ENCODE results near the gene CAMK2B.

The CAMK2B gene

GRCh38 chr7:44272456-44272855, 52.9 kb downstream of the CAMK2B start:
- no peak for DNase-seq

- no peak for DNase-seq
Observed at GRCh38 chr7:44269943-44270493, 55.4 kb downstream of the CAMK2B start.

GRCh38 chr7:44269417-44269816, 56.0 kb downstream of the CAMK2B start:
- no peak for DNase-seq

GRCh38 chr7:44268671-44269070, 56.7 kb downstream of the CAMK2B start:
- DNase-seq, result no peak

DNA sequence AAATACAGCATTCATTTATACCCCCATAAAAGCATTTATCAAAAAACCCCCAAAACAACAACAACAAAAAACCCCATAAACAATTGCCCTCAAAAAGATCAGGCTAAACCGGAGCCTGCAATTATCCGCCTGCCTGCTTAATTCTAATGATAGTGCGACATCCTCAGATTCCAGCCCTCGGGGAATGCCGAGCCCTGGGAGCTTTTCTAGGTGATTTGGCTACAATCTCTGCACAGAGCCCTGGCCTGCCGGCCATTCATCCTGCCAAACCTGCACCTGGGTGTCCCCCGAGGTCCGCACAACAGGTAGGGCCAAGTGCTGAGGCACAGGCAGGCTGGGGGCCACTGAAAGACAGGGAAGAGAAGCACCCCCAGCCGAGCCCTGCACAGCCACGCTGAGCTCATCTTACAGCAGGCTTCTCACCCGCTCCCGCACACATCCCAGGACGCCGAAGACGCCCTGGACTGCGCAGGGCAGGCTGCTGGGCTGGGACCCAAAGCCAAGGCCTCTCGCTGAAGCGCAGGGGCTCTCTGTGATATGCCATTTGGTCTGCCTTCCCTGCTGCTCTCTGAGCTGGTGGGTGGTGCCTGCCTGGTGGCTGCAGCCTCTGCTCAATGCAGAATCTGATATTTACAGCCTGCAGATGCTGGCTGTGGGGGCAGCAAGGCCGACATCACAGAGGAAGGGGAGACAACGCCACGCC, 57.5 kb downstream of the CAMK2B start:
- DNase-seq, result no peak

DNA sequence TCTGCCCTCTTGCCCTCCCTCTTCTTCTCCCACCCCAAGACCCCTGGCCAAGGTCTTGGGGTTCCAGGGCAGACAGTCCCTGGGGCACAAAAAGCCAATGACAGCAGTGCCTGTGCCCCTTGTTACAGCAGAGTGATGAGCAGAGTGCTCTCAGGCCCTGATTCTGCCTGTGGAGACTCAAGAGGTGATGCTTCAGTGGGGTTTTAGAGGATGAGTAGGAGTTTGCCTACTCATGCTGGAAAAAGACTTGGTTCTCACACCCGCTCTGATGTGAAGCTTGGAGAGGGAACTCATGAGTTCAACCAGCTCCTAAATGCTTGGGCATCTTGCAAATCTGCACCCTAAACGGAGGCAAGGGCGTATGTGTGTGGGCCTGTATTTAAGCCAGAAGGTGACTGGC, 58.2 kb downstream of the CAMK2B start:
- DNase-seq, result no peak

GRCh38 chr7:44266526-44266925, 58.9 kb downstream of the CAMK2B start:
- no peak for DNase-seq

- no peak for DNase-seq
Observed at GRCh38 chr7:44265728-44266127, 59.7 kb downstream of the CAMK2B start.

GRCh38 chr7:44264221-44264931, 61.0 kb downstream of the CAMK2B start:
- no peak for DNase-seq

GRCh38 chr7:44263326-44264082, 61.9 kb downstream of the CAMK2B start:
- DNase-seq, result no peak

DNA sequence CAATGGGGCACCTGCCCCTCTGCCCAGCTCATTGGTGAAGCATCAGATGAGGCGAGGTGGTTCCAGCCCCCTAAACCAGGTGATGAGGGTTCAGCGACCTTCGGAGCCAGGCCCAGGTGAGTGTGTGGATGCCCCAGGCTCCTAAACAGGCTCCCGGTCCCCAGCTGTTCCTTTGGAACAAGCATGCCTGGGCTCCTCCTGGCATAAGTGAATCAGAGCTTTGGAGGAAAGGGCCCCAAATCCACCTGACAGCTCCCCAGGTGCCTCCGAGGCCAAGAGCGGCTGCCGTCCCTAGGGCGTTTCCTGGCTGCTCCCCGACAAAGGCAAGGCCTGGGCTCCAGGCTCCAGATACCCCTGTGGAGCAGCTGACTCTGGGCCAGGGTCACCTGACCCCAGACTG, 63.4 kb downstream of the CAMK2B start:
- no peak for DNase-seq

- DNase-seq, result no peak
Observed at GRCh38 chr7:44261240-44261639, 64.2 kb downstream of the CAMK2B start.

DNA sequence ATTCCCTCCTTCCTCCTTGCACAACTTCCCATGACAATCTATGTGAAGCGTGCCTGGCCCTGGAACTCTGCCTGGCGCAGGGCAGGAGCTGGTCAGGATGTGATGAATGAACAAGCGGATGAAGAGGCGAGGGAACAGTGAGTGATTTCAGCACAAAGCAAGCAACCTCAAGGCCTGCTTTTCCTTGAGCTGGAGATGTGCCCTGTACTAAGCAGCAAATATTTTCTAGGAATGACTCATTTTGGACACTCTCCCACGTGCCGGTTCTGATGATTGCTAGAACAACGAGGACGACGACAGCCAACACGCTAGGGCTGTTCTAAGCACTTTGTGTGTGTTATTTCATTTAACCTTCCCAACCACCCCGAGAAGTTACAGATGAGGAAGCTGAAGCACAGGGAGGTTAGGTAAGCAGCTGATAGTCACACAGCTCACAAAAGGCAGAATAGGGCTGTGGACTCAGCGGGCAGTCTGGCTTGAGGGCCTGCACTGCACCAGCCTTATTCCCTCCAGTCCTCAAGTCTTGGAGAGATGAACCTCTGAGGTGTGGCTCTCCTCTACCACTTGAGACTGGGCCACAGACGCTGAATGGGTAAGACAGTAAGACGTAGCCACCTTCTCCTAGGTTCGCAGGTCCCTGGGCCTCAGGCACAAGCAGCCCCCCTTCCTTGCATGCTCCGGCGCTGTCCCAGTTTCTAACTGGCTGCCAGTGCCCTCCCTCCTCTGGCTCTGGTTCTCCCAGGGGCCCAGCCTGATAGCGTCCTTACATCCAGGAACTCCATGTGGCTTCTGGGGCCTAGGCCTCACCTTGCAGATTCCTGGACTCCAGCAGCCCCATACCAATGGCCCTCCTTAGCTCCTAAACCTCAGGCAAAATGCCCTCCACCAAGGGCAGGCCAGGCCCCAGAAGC, 65.6 kb downstream of the CAMK2B start:
- no peak for DNase-seq

- peak; percentile 66 for DNase-seq
Observed at GRCh38 chr7:44258865-44259546, 66.4 kb downstream of the CAMK2B start.

DNA sequence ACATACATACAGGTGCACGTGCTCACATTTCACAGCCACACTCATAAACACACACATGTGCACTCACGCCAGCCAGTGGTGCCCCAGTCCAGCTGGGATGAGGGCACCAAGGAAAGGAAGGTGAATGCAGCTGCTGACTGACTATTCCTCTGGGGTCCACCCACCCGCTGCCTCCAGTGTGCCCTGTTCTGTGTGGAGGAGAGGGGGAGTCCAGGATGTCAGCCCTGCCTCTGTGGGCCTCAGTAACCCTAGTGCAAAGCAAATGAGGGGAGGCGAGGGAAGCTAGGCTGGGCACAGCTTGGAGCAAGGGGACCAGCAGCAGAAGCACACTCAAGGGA, 67.0 kb downstream of the CAMK2B start:
- DNase-seq, result no peak

GRCh38 chr7:44257618-44258422, 67.6 kb downstream of the CAMK2B start:
- peak; percentile 95 for DNase-seq

GRCh38 chr7:44257213-44257612, 68.2 kb downstream of the CAMK2B start:
- DNase-seq, result no peak

GRCh38 chr7:44256459-44256858, 68.9 kb downstream of the CAMK2B start:
- no peak for DNase-seq

DNA sequence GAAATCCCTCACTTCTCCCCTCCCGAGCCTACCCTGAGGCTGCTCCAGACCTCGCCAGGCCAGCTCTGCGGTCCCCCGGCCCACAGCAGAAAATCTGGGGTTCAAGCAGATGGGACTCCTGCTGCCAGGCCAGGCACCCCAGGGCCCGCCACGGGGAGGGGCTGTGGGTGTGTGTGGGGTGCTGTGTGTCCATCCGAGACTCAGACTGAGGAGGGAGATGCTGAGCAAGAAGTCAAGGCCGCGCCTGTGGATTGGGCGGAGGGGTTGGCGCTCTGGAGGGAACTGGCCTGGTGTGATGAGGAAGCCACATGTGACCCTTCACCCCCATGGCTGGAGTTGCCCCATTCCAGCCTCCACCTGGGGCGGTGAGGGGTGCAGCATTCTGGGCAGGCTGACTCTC, 73.5 kb downstream of the CAMK2B start:
- DNase-seq, result no peak

GRCh38 chr7:44251269-44251668, 74.1 kb downstream of the CAMK2B start:
- no peak for DNase-seq

GRCh38 chr7:44249639-44250234, 75.7 kb downstream of the CAMK2B start:
- no peak for DNase-seq
